SU-DHL-6 (cell line): ENCODE results near the gene RAP1GAP.

Source experiments
- CTCF ChIP-seq: fragments of 200-600 bp; sonication (generic); IDR thresholded peaks from one replicate; pipeline ENCODE4 v1.5.1; 2017; ENCODE audit warnings: antibody characterized with exemption, mild to moderate bottlenecking, low read length, moderate library complexity; ENCODE audit not compliant: insufficient read depth, poor library complexity, severe bottlenecking
- EZH2phosphoT487 ChIP-seq: fragments of 200-600 bp; sonication (generic), shearing (Covaris generic); conservative IDR thresholded peaks from 2 replicates; pipeline ENCODE4 v1.6.1; 2018; ENCODE audit warnings: mild to moderate bottlenecking, antibody characterized with exemption, low read length, moderate library complexity, mixed read lengths

- TF ChIP-seq CTCF (no peak), EZH2phosphoT487 (no peak)
These were observed 63.0 kb downstream of the RAP1GAP start for GRCh38 chr1:21605964-21606705.
